Bronchial epithelial cell (primary cell): Measurements from ENCODE around the gene LACRT. TPM values are rescaled to one million over a fixed set of nuclear protein-coding genes. Genes with fewer than 3 reads are reported as not detected.

ENCODE experiments used
- DNase-seq: peaks from one replicate; pipeline ENCODE4 v3.0.0-alpha.2; 2010; ENCODE audit warnings: low read depth
- FAIRE-seq: peaks from 2 replicates; lab custom pipeline; 2011; peaks lifted over from hg19 to GRCh38; lab: Jason Lieb, UNC
- H3K27me3 ChIP-seq: 2 replicates; pipeline ENCODE4 v1.5.1; 2011; ENCODE audit warnings: low read length; ENCODE audit not compliant: control insufficient read depth, insufficient read depth
- H3K36me3 ChIP-seq: 2 replicates; pipeline ENCODE4 v1.5.1; 2011; ENCODE audit warnings: low read length; ENCODE audit not compliant: control insufficient read depth, insufficient read depth
- H3K4me3 ChIP-seq: 2 replicates; pipeline ENCODE4 v1.5.1; 2011; ENCODE audit warnings: mild to moderate bottlenecking, low read depth, low read length, control low read depth
- total RNA-seq: library from RNA; depleted of rRNA; stranded (reverse); fragments of >200 nt; gene quantifications from 2 replicates; pipeline ENCODE4 v1.2.1, GENCODE V29; 2014
- TF ChIP-seq, protein P1 (sequence below): IDR thresholded peaks from 2 replicates; pipeline ENCODE4 v1.5.1; 2011; ENCODE audit warnings: mild to moderate bottlenecking, moderate library complexity, low read length, control low read depth, inconsistent platforms; ENCODE audit not compliant: insufficient read depth, severe bottlenecking

The LACRT gene
- total RNA-seq, 1 donor from 2014 or later: not detected

DNA sequence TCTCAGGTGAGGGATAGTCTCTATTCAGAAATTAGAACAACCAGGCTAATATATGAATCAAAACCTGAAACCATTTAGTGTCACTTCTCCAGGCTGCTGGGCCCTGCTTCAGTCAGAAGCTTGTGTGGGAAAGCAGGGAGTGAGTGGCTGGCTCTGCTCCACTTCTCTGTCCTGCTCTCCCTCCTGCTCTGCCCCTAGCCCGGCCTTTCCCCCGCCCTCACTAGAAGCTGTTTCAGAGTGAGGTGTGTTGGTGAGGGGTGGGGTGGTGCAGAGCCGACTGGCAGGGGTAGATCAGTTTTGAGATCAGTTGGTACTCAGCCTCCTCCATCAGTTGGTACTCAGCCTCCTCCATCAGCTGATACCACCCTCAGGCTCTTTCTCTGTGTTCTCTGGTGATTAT lies 39.2 kb downstream of the LACRT start:
- H3K4me3 ChIP-seq: no peak overlapping the region
- peaks cover 7% of the 10 kb centered on the region for H3K27me3 ChIP-seq
- TF ChIP-seq, protein P1, sequence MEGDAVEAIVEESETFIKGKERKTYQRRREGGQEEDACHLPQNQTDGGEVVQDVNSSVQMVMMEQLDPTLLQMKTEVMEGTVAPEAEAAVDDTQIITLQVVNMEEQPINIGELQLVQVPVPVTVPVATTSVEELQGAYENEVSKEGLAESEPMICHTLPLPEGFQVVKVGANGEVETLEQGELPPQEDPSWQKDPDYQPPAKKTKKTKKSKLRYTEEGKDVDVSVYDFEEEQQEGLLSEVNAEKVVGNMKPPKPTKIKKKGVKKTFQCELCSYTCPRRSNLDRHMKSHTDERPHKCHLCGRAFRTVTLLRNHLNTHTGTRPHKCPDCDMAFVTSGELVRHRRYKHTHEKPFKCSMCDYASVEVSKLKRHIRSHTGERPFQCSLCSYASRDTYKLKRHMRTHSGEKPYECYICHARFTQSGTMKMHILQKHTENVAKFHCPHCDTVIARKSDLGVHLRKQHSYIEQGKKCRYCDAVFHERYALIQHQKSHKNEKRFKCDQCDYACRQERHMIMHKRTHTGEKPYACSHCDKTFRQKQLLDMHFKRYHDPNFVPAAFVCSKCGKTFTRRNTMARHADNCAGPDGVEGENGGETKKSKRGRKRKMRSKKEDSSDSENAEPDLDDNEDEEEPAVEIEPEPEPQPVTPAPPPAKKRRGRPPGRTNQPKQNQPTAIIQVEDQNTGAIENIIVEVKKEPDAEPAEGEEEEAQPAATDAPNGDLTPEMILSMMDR: no peak
- DNase-seq (no peak), FAIRE-seq (peak; percentile 18)
- H3K36me3 ChIP-seq: no peaks in the 10 kb centered on the region

DNA sequence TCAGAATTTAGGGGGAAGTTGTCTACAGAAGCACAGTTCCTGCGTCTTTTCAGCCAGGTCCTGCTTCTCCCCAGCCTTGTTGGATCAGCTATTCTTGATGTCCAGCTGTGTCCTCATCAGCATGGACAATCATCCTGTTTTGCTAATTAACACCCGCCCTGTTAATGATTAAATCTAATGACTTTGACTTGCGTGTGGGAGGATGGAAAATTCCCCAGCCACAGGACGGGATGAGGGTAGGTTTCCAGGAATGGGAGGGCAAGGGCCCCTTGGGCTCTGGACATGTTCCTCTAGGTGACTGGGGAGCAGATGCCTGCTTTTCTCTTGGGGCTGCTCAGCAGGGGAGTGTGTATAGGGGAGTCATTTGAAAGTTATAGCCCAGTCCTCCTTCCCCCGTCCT lies 41.0 kb downstream of the LACRT start:
- Histone ChIP-seq H3K4me3 (no peak overlapping the region), H3K36me3 (no peaks in the 10 kb centered on the region), H3K27me3 (peaks cover 22% of the 10 kb centered on the region)
- FAIRE-seq (no peak), DNase-seq (no peak)
- TF ChIP-seq, protein P1: no peak

DNA sequence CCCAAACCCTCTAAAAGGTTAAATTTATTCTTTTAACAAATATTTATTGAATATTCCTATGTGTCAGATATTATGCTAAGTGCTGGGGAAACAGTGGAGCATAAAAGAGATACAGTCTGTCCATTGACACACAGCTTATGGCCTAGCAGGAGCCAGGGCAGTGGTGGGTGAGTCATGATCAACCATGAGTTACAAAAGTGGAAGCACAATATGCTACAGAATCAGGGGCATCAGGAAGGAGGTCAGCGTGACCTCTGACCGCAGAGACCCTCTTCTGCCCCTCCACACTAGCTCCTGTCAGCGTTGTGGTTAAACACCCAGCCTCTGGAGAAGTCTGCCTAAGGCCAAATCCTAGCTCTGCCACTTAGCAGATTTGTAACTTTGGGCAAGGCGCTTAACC lies 41.6 kb downstream of the LACRT start:
- H3K4me3 ChIP-seq: no peak overlapping the region
- FAIRE-seq: no peak
- peak; percentile 7 for DNase-seq
- H3K27me3 ChIP-seq: peaks cover 24% of the 10 kb centered on the region
- TF ChIP-seq, protein P1: no peak
- no peaks in the 10 kb centered on the region for H3K36me3 ChIP-seq

DNA sequence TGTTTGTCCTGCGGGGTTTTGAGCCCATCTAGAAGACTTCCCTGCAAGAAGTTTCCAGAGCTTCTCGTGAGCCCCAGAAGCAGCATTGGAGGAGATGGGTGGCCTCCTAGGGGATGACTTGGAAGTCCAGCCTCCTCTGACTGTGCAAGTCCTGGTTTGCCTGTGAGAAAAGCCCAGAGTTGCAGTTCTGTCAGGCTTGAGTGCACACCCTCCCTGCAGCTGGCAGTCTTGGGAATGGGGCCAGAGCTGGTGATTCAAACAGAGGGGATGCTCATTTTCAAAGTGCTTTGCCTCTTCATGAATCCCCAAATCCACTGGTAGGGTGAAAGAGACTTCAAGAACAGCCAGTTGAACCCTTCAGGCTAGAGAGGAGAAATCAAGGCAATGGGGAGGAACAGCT lies 42.4 kb downstream of the LACRT start:
- peaks cover 33% of the 10 kb centered on the region for H3K27me3 ChIP-seq
- no peak overlapping the region for H3K4me3 ChIP-seq
- DNase-seq (peak; percentile 48), FAIRE-seq (no peak)
- H3K36me3 ChIP-seq: no peaks in the 10 kb centered on the region
- TF ChIP-seq, protein P1: no peak

DNA sequence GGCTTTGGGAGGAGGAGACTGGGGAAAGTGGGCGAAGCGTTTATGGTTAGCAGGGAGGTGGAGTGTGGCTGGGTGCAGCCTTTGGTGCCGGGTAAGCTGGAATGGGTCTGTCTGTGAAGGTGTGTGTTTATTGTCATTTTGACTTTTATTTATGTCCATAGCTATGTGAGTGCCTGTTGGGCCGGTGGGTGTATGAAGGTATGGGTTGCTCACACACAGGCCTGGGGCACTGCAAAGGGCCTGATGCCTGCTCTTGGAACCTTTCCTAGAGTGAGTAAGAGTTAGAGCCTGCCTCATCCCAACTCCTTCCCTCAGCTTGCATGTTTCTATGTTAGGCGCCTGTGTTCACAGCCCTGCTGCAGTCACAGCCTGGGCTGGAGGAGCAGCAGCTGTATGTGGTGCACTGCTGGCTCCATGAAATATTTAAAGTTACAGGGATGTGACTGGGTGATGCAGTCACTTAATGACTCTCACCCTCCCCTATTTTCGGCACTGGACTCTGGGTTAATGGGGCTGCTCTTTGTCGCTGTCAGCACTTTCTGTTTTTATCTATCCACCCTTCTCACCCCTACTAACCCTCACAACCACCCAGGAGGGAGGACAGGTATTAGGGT lies 43.6 kb downstream of the LACRT start:
- peak; percentile 2 for DNase-seq
- H3K27me3 ChIP-seq: peaks cover 37% of the 10 kb centered on the region
- TF ChIP-seq, protein P1: no peak
- FAIRE-seq: no peak
- H3K36me3 ChIP-seq: no peaks in the 10 kb centered on the region
- no peak overlapping the region for H3K4me3 ChIP-seq

DNA sequence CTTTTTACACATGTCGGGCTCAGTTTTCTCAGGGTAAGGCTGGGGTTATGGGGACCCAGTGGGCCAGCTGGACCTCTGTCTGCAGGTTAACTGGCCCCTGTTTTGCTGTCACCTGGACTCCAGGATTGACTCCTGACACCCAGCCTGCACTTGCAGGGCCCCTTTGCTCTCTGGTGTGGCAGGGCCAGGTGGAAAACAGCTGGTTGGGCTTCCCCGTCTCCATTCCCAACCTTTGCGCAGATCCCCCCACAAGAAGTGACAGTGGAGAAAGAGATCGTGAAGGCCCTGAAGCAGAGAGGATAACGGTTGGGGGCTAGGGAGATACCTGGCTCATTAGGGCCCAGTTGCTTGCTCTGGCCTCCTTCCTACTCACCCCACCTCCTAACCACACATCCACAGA lies 44.7 kb downstream of the LACRT start:
- H3K36me3 ChIP-seq: no peaks in the 10 kb centered on the region
- FAIRE-seq (no peak), DNase-seq (no peak)
- TF ChIP-seq, protein P1: no peak
- H3K27me3 ChIP-seq: peaks cover 39% of the 10 kb centered on the region
- no peak overlapping the region for H3K4me3 ChIP-seq
